Measurements from ENCODE around the gene ZNF138. TPM values are rescaled to one million over a fixed set of nuclear protein-coding genes. Genes with fewer than 3 reads are reported as not detected.

The ZNF138 gene
- total and polyA plus RNA-seq, 2 of the 8 experiments (the other 6 are each of a cell fraction or from before 2014, with no cell fraction given): 7.5 to 22.6 TPM

DNA sequence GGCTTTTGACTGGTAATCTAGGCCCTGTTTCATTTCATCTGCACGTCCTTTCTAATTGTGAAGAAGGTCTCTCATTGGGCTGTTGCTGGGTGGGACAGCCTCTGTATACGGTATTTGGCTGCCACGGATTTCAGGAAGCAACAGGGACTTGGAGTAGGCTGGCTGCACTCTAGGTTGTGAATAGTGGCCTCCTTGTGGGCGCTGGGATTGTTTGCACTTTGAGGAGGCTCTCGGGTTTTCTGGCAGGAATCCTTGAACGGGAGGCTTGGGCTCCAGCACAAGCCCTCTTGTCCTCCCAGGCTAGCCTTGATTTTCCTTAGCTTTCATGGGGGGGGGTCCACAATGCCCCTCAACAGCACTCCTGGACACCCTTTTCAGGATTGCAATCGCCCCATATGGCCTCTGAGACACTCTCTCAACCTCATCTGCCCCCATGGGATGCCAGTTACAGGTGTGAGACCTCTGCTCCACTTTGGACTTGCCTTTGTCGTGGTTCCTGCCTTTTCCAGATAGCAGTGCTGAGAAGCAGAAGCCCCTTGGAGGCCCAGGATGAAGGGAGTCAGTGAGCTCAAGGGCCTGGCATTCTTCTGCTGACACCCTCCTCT, 75.0 kb downstream of the ZNF138 start:
- FAIRE-seq (no peak), DNase-seq (ENCODE audit: low read depth in 1 of 2, low spot score in 2 of 2) (no peak)
- H2BK120ac ChIP-seq (replicated peaks; ENCODE audit: low read depth, low read length): no peak overlapping the region
- no peak overlapping the region for H2BK5ac ChIP-seq (ENCODE audit: low read depth, low read length)
- no peaks in the 10 kb centered on the region for H4K20me1 ChIP-seq (replicated peaks in 1 of 2; ENCODE audit: control insufficient read depth in 1 of 2, insufficient read depth in 2 of 2, low read length in 2 of 2)
- no peak overlapping the region for H2AK5ac ChIP-seq (ENCODE audit: low read depth, low read length)
- no peaks in the 10 kb centered on the region for H3K36me3 ChIP-seq (ENCODE audit: control insufficient read depth in 2 of 4, insufficient read depth in 4 of 4, low read length in 3 of 4)
- H3K27me3 ChIP-seq (replicated peaks in 1 of 4; ENCODE audit: control insufficient read depth in 3 of 4, extremely low read depth in 1 of 4, insufficient read depth in 3 of 4, low read length in 3 of 4): no peaks in the 10 kb centered on the region; a peak in 1 of 7 replicates
- no peak overlapping the region for H3K18ac ChIP-seq (ENCODE audit: extremely low read depth, low read length)
- 0 out of 2 replicates have a peak, but pooled peaks cover 1% of the 10 kb centered on the region for H3K23me2 ChIP-seq (ENCODE audit: low read depth, low read length)
- H4K8ac ChIP-seq (ENCODE audit: extremely low read depth, insufficient read depth, low read length): no peak overlapping the region
- ChIA-PET POLR2A (ENCODE audit: partially characterized antibody) (no interaction called here), CTCF (ENCODE audit: partially characterized antibody) (no interaction called here)
- H3K79me1 ChIP-seq (ENCODE audit: low read depth, low read length): no peaks in the 10 kb centered on the region; the same call in 1 of the 2 replicates
- no peak overlapping the region for H3K4me3 ChIP-seq (ENCODE audit: extremely low read depth in 1 of 4, insufficient read depth in 2 of 4, low read depth in 3 of 4, low read length in 4 of 4)
- H3K14ac ChIP-seq (ENCODE audit: insufficient read length): no peak overlapping the region
- H3K56ac ChIP-seq (replicated peaks; ENCODE audit: insufficient read length, low read depth, low read length): no peak overlapping the region
- H3K9ac ChIP-seq (replicated peaks in 1 of 4; ENCODE audit: extremely low read depth in 1 of 4, low read depth in 3 of 4, low read length in 3 of 4): no peak overlapping the region
- H2BK12ac ChIP-seq (ENCODE audit: low read depth, low read length): no peak overlapping the region
- no peak overlapping the region for H4K5ac ChIP-seq (ENCODE audit: insufficient read length, low read depth, low read length)
- H2AFZ ChIP-seq (ENCODE audit: low read length): no peak overlapping the region
- no peaks in the 10 kb centered on the region for H3K79me2 ChIP-seq (ENCODE audit: control insufficient read depth in 1 of 2, insufficient read depth in 2 of 2, low read length in 2 of 2)
- no peaks in the 10 kb centered on the region for H3K4me1 ChIP-seq (replicated peaks in 1 of 4; ENCODE audit: control insufficient read depth in 3 of 4, insufficient read depth in 4 of 4, low read length in 3 of 4)
- no peak overlapping the region for H2BK20ac ChIP-seq (ENCODE audit: low read length)
- no peak overlapping the region for H3K4me2 ChIP-seq (ENCODE audit: insufficient read depth in 1 of 2, low read depth in 2 of 2, low read length in 2 of 2)
- H3K27ac ChIP-seq (ENCODE audit: low read depth, low read length): no peak overlapping the region
- H3K23ac ChIP-seq (ENCODE audit: insufficient read length): no peak overlapping the region
- peaks cover 15 to 48% of the 10 kb centered on the region in 2 experiments; a peak in 3 of 4 replicates for H3K9me3 ChIP-seq (ENCODE audit: insufficient read depth in 2 of 2, low read depth in 1 of 2, low read length in 1 of 2)
- H2BK15ac ChIP-seq (ENCODE audit: low read length): no peak overlapping the region
- H4K91ac ChIP-seq (replicated peaks; ENCODE audit: insufficient read length, low read length): no peak overlapping the region
- TF ChIP-seq SIX5 (IDR thresholded peaks at IDR 0.05; ENCODE audit: low read depth, low read length): no peak
- TF ChIP-seq USF2 (IDR thresholded peaks at IDR 0.05; ENCODE audit: low read length): no peak
- no peak for TF ChIP-seq SP2 (IDR thresholded peaks at IDR 0.05; ENCODE audit: low read length)
- TF ChIP-seq SIRT6 (IDR thresholded peaks at IDR 0.05; ENCODE audit: low read length): no peak
- no peak for TF ChIP-seq ASH2L (IDR thresholded peaks at IDR 0.05; ENCODE audit: low read length)
- no peak for TF ChIP-seq JUN (IDR thresholded peaks at IDR 0.05; ENCODE audit: low read depth, low read length)
- no peak overlapping the region for H3K4ac ChIP-seq (replicated peaks; ENCODE audit: insufficient read length, low read depth, low read length)
- 84% methylated on average over 8 of the region's 8 CpGs; no CpG with 5 or more reads in 1 of the 2 experiments for WGBS, 2 experiments (ENCODE audit: extremely low coverage in 1 of 2, insufficient coverage in 1 of 2, insufficient read length in 1 of 2, insufficient replicate concordance in 2 of 2, low coverage in 1 of 2, low lambda C conversion rate in 2 of 2, missing lambda C conversion rate in 1 of 2)
